Uterus (tissue), 2 donors: ENCODE data around the gene DMD.

Experiments
- CTCF ChIP-seq, 4 experiments: fragments of 200-600 bp in 2 of 4; fragments of 450-650 bp in 2 of 4; sonication (generic) in 2 of 4; IDR thresholded peaks; one replicate each; pipeline ENCODE4 v1.5.1; 2016 to 2019; ENCODE audit warnings: antibody characterized with exemption in 4 of 4, mild to moderate bottlenecking in 2 of 4, moderate library complexity in 1 of 4
- POLR2A ChIP-seq, 2 donors: fragments of 450-650 bp; IDR thresholded peaks; one replicate each; pipeline ENCODE4 v1.6.1; 2016; ENCODE audit warnings: antibody characterized with exemption in 2 of 2, mild to moderate bottlenecking in 1 of 2, moderate library complexity in 1 of 2

- TF ChIP-seq CTCF (IDR thresholded peaks at IDR 0.05) (no peak), POLR2A (IDR thresholded peaks at IDR 0.05) (no peak)
These were observed 432.4 kb downstream of the DMD start for GRCh38 chrX:32778965-32779364.
